Astrocyte of the spinal cord (primary cell): ENCODE data around the gene ZNF618.

ENCODE experiments used
- DNase-seq: peaks from one replicate; pipeline ENCODE4 v3.0.0; 2011; ENCODE audit warnings: low read depth, low spot score
- H3K4me3 ChIP-seq: 2 replicates; pipeline ENCODE4 v1.5.1; 2011; ENCODE audit warnings: low read depth, mild to moderate bottlenecking, low read length, moderate library complexity
- in situ Hi-C: cut with HindIII; loops from 2 replicates; pipeline ENCODE4 v1.10.0; 2017; ENCODE audit warnings: low sequenced_read_pairs
- TF ChIP-seq, protein P1 (sequence below): IDR thresholded peaks from 2 replicates; pipeline ENCODE4 v1.5.1; 2012; ENCODE audit warnings: low read depth, mild to moderate bottlenecking, low read length, inconsistent platforms

ZNF618 gene

DNA sequence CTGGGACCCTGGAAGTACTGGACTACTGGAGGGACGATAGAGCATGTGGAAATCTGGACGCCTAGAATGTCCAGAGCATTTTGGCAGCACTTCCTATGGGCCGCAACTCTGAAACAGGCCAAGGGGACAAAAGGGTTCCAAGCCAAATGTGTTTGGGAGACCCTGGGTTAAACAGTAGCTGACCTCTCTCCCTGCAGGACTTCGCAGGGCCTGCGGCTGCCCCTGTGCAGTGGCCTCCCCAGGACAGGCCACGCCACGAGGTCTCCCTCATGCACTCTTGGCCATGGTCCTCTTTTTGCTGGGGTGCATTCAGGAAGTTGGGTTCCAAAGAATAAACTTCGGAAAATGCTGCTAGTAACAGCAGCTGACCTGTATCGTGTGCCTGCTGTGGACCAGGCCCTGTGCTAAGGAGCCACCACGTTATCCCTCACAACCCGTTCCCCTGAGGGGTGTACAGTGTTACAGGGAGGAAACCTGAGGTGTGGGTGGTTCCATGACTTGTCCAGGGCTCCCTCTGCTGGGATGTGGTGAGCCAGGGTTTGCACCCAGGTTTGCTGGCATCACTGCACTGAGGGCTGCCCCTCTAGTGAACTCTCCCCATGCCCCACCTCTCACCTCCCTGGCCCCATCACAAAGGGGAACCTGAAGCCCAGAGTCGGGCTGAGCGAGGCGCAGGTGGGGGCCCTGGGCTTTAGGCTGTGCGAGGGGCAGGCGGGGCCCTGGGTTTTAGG, 122.6 kb downstream of the ZNF618 start:
- in situ Hi-C loops, result no loop called here
- TF ChIP-seq, protein P1, sequence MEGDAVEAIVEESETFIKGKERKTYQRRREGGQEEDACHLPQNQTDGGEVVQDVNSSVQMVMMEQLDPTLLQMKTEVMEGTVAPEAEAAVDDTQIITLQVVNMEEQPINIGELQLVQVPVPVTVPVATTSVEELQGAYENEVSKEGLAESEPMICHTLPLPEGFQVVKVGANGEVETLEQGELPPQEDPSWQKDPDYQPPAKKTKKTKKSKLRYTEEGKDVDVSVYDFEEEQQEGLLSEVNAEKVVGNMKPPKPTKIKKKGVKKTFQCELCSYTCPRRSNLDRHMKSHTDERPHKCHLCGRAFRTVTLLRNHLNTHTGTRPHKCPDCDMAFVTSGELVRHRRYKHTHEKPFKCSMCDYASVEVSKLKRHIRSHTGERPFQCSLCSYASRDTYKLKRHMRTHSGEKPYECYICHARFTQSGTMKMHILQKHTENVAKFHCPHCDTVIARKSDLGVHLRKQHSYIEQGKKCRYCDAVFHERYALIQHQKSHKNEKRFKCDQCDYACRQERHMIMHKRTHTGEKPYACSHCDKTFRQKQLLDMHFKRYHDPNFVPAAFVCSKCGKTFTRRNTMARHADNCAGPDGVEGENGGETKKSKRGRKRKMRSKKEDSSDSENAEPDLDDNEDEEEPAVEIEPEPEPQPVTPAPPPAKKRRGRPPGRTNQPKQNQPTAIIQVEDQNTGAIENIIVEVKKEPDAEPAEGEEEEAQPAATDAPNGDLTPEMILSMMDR, result peak; percentile 49
- H3K4me3 ChIP-seq, result no peak overlapping the region
- no peak for DNase-seq

DNA sequence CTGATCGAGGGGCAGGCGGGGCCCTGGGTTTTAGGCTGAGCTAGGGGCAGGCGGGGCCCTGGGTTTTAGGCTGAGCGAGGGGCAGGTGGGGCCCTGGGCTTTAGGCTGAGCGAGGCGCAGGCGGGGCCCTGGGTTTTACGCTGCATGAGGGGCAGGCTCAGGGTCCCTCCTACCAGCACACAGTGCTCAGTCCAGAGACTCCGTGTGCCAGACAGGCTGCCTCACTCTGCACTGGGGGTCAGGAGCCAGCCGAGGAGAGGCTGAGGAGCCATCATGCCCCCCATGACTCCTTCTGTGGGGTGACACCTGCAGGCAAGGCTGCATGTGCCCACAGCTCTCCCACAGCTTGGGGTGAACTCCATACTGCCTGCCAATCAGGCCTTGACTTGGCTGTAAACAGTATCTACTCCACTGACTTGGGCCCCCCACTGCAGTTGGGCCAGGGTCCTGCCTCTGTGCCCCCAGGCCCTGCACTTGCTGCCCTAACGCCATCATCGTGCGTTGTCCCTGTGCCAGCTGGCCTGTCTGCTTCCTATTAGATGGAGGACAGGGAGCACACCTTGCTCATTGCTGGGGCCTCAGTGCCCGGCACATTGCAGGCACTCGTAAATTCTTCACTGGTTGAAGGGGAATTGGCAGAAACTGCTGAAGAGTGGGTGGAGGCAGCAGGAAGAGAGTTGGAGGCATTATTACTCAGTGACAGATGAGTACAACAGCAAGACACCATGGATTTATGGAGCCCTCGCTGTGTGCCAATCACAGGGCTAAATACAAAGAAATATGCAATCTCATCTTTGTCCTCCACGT, 123.3 kb downstream of the ZNF618 start:
- DNase-seq, result no peak
- in situ Hi-C loops, result no loop called here
- H3K4me3 ChIP-seq, result no peak overlapping the region
- TF ChIP-seq, protein P1, result no peak

DNA sequence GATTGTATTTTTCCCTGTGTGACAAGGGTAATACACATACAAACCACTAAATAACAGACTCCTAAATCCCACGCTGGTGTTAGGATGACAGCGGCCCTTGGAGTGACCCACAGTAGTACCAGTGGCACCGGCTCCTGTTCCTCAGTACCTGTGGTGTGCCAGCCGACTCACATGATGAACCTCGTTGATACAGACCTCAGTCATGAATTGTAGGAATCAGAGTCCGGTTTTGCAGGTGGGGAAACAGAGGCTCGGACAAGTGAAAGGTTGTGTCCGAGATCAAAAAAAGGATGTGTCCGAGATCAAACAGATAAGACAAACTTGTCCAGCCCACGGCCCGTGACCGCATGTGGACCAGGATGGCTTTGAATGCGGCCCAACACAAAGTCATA, 124.0 kb downstream of the ZNF618 start:
- no peak for DNase-seq
- in situ Hi-C loops, result no loop called here
- H3K4me3 ChIP-seq, result no peak overlapping the region
- TF ChIP-seq, protein P1, result no peak

DNA sequence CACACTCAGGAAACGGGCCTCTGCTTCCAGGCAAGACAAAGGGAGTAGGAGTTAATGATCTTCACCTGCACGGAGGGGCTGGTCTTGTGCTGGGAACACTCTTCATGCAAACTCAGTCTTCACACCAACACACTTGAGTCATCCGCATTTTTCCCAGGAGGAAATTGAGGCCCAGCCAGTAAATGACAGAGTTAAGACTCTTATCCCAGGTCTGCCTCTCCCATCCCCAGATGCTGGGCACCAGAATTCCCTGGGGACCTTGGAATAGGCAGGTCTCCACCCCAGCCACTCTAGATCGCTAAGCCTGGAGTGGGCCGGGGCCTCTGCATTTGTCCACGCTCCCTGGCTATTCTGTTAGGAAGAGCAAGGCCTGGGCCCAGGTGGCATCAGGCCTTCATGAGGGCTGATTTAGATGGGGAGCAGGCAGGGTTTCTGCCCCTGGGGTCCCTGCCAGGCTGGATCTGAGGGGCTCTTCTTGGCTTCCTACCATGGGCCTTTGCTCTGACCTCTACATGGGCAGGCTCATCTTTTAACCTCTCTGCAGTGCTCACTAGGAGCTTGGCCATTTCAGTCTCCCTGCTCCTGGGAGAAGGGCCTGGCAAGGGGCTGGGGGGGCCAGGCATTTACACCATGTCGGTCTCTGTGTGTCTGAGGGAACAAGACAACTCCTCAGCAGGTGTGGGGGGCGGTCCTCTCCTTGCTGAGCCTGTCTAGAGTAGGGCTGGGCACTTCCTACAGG, 124.7 kb downstream of the ZNF618 start:
- H3K4me3 ChIP-seq, result no peak overlapping the region
- TF ChIP-seq, protein P1, result no peak
- in situ Hi-C loops, result no loop called here
- DNase-seq, result no peak

DNA sequence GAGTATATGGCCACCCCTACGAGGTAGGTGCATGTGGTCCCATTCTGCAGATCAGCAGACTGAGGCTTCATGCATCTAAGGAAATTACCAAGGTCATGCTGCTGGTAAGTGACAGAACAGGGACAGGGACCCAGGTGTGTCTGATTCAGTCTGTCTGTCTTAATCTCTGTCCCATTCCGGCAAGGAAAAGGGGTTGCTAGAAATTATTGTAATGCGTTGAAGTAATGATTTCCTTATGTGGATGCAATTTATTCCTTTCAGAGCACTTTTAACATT, 125.2 kb downstream of the ZNF618 start:
- TF ChIP-seq, protein P1, result no peak
- DNase-seq, result no peak
- in situ Hi-C loops, result no loop called here
- H3K4me3 ChIP-seq, result no peak overlapping the region

DNA sequence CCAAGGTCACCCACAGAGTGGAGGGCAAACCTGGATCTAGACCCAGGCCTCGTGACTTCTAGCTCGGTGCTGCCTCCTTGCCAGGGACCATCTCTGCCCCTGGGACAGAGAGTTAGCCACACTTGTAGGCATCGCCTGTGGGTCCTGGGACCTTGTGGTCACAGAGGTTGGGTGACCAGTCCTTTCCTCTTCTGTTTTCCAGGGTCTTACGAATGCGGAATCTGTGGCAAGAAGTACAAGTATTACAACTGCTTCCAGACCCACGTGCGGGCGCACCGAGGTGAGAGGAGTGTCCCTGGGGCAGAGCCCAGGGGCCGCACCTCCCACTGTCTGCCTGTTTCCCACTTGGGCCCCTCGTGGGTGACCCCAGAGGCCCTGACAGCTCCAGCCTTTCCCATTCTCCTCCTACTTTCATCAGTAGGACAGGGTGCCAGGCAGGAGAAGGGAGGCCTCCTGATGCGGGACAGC, 125.7 kb downstream of the ZNF618 start:
- TF ChIP-seq, protein P1, result no peak
- DNase-seq, result no peak
- no peak overlapping the region for H3K4me3 ChIP-seq
- in situ Hi-C loops, result no loop called here
